HUES64 (cell line): Measurements from ENCODE around the gene MARCHF2.

Source experiments
- H3K27ac ChIP-seq: 2 replicates; pipeline ENCODE4 v1.7.0; 2013; ENCODE audit warnings: low read depth, low read length, inconsistent platforms
- H3K27me3 ChIP-seq: 2 replicates; pipeline ENCODE4 v1.6.1; 2013; ENCODE audit warnings: mild to moderate bottlenecking, low read length; ENCODE audit not compliant: insufficient read depth
- H3K36me3 ChIP-seq: 2 replicates; pipeline ENCODE4 v1.6.1; 2013; ENCODE audit warnings: mild to moderate bottlenecking, low read length; ENCODE audit not compliant: insufficient read depth
- H3K4me1 ChIP-seq: 2 replicates; pipeline ENCODE4 v1.6.1; 2013; ENCODE audit warnings: mild to moderate bottlenecking, low read length, moderate library complexity; ENCODE audit not compliant: insufficient read depth
- H3K4me3 ChIP-seq: 2 replicates; pipeline ENCODE4 v1.5.1; 2013; ENCODE audit warnings: mild to moderate bottlenecking, low read length, moderate library complexity
- H3K9ac ChIP-seq: 2 replicates; pipeline ENCODE4 v1.6.1; 2013; ENCODE audit warnings: mild to moderate bottlenecking, low read depth, low read length
- H3K9me3 ChIP-seq: 2 replicates; pipeline ENCODE4 v1.6.1; 2013; ENCODE audit warnings: low read depth, low read length; ENCODE audit not compliant: insufficient read depth
- WGBS: fragments of 150-250, 120-280 bp; methylation state at CpG from one replicate; pipeline ENCODE4 v1.1.7; 2013; ENCODE audit warnings: missing lambda C conversion rate; 5-methylcytosine and 5-hydroxymethylcytosine counted together

The MARCHF2 gene

DNA sequence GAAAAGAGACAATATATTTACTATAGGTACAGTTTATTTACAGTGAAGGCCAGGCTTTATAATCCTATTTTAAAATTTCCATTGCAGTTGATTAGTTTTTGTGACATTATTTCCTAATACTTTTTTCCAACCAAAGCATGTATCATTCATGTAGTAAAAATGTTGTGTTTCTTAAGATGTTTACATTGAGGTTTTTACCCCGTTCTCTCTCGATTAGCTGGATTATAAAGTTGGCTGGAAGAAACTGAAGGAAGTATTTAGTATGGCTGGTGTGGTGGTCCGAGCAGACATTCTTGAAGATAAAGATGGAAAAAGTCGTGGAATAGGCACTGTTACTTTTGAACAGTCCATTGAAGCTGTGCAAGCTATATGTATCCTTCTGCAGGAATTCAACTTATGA, 52.9 kb downstream of the MARCHF2 start:
- H3K4me3 ChIP-seq, result no peak overlapping the region
- no peaks in the 10 kb centered on the region for H3K27me3 ChIP-seq
- no peak overlapping the region for H3K27ac ChIP-seq
- no peaks in the 10 kb centered on the region for H3K9me3 ChIP-seq
- 95% methylated on average over 4 of the region's 4 CpGs for WGBS
- H3K4me1 ChIP-seq, result peaks cover 13% of the 10 kb centered on the region
- H3K9ac ChIP-seq, result no peak overlapping the region
- H3K36me3 ChIP-seq, result peaks cover 97% of the 10 kb centered on the region

- no peak overlapping the region for H3K9ac ChIP-seq
Observed at GRCh38 chr19:8468124-8468523, 55.0 kb downstream of the MARCHF2 start.

GRCh38 chr19:8468761-8469373, 55.8 kb downstream of the MARCHF2 start:
- Histone ChIP-seq H3K27me3 (no peaks in the 10 kb centered on the region), H3K9me3 (no peaks in the 10 kb centered on the region), H3K27ac (no peak overlapping the region), H3K4me3 (no peak overlapping the region), H3K4me1 (no peaks in the 10 kb centered on the region), H3K9ac (no peak overlapping the region), H3K36me3 (peaks cover 100% of the 10 kb centered on the region)
- WGBS, result 94% methylated on average over 6 of the region's 8 CpGs

More at GRCh38 chr19:8468124-8468523, 55.0 kb downstream of the MARCHF2 start:
- no peaks in the 10 kb centered on the region for H3K27me3 ChIP-seq
- H3K4me3 ChIP-seq, result no peak overlapping the region
- H3K36me3 ChIP-seq, result peaks cover 100% of the 10 kb centered on the region
- H3K4me1 ChIP-seq, result no peaks in the 10 kb centered on the region
- no peaks in the 10 kb centered on the region for H3K9me3 ChIP-seq
- WGBS, result 90% methylated on average over 3 of the region's 3 CpGs
- H3K27ac ChIP-seq, result no peak overlapping the region

GRCh38 chr19:8469613-8470368, 56.7 kb downstream of the MARCHF2 start:
- Histone ChIP-seq H3K27me3 (no peaks in the 10 kb centered on the region), H3K27ac (no peak overlapping the region), H3K9me3 (no peaks in the 10 kb centered on the region), H3K4me1 (no peaks in the 10 kb centered on the region), H3K4me3 (no peak overlapping the region), H3K36me3 (peaks cover 100% of the 10 kb centered on the region), H3K9ac (no peak overlapping the region)
- WGBS, result 95% methylated on average over 13 of the region's 13 CpGs

- H3K9me3 ChIP-seq, result no peaks in the 10 kb centered on the region
- no peaks in the 10 kb centered on the region for H3K27me3 ChIP-seq
- WGBS, result 91% methylated on average over 6 of the region's 6 CpGs
- H3K4me1 ChIP-seq, result no peaks in the 10 kb centered on the region
- no peak overlapping the region for H3K4me3 ChIP-seq
- peaks cover 100% of the 10 kb centered on the region for H3K36me3 ChIP-seq
- no peak overlapping the region for H3K27ac ChIP-seq
- H3K9ac ChIP-seq, result no peak overlapping the region
Observed at GRCh38 chr19:8473648-8474476, 60.8 kb downstream of the MARCHF2 start.

DNA sequence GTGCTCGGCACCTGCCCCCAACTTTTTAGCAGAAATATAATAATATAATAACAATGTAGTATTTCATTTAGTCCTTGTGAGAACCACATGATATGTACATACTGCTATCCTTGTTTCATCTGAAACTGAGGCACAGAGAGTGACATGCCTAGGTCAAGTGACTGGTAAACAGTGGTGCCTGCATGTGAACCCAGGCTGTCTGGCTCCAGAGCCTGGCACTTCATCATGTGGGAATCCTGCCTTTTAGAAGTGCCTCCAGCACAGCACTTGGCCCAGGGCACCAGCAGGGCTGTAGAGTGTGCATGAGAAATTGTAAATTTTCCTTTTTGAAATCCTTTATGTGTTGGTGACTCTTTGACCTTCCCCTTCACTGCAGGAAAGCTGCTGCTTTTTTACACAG, 61.9 kb downstream of the MARCHF2 start:
- Histone ChIP-seq H3K4me3 (no peak overlapping the region), H3K4me1 (no peaks in the 10 kb centered on the region), H3K27me3 (no peaks in the 10 kb centered on the region), H3K27ac (no peak overlapping the region), H3K9me3 (no peaks in the 10 kb centered on the region), H3K36me3 (peaks cover 94% of the 10 kb centered on the region), H3K9ac (no peak overlapping the region)
- no CpG with 5 or more reads among the region's 1 CpG for WGBS

DNA sequence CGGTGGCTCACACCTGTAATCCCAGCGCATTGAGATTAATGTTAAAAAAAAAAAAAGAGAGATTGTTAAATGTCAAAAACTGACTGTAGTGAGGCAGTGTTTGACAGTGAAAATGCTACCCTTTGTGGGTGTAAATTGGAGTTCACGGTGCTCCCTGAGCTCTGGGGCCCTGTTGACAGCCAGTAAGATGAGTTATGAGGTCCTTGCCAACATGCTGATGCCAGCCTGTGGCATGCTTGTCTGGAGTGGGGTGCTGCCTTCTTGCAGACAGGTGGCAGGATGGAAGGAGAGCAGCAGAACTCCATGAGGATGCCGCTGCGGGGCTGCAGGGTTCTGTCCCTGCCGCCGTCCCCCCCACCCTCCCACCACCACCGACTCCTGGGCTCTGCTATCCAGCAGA, 63.4 kb downstream of the MARCHF2 start:
- peaks cover 92% of the 10 kb centered on the region for H3K36me3 ChIP-seq
- 93% methylated on average over 8 of the region's 8 CpGs for WGBS

DNA sequence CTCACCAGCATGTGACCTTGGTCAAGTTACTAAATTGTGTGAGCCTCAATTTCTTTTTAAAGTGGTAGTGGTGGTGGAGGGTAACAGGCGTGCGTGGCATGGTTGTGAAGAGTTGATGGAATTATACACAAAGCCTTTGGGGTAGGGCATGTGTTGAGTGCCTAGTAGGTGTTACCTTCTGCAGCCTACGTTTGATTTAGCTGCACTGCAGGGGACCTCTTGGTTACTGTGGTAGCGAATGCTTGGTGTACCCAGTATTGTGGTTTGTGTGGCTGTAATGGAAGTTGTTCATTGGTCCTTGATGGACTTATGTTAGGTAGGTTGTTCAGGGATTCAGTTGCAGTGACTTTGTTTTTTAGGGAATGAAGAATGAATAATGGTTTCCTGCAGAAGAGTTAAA, 64.8 kb downstream of the MARCHF2 start:
- H3K27me3 ChIP-seq, result no peaks in the 10 kb centered on the region
- peaks cover 90% of the 10 kb centered on the region for H3K36me3 ChIP-seq
- H3K9ac ChIP-seq, result no peak overlapping the region
- no peaks in the 10 kb centered on the region for H3K9me3 ChIP-seq
- 89% methylated on average over 4 of the region's 4 CpGs for WGBS
- H3K4me1 ChIP-seq, result no peaks in the 10 kb centered on the region
- H3K4me3 ChIP-seq, result no peak overlapping the region
- H3K27ac ChIP-seq, result no peak overlapping the region

More for the DNA sequence above, 63.4 kb downstream of the MARCHF2 start:
- Histone ChIP-seq H3K9ac (no peak overlapping the region), H3K4me3 (no peak overlapping the region), H3K4me1 (no peaks in the 10 kb centered on the region), H3K9me3 (no peaks in the 10 kb centered on the region), H3K27me3 (no peaks in the 10 kb centered on the region), H3K27ac (no peak overlapping the region)

DNA sequence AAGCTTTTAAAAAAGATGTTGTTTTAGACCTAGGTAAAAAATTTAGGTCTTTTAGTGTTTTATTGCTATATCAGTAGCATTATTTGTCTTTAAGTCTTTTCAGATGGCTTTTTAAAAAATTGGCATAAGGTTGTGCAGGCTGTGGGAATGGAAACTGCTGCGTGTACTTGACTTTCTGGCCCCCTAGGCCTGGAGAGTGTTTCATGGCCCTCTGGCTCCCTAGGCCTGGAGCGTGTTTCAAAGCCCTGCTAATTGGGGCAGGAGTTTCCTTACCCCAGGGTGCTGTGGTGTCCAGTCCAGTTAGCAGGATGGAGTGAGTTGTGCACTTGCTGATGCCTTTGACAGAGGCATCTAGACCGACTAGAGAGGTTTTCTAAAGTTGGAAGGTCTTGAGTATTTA, 65.5 kb downstream of the MARCHF2 start:
- H3K36me3 ChIP-seq, result peaks cover 90% of the 10 kb centered on the region
- no peaks in the 10 kb centered on the region for H3K27me3 ChIP-seq
- no peak overlapping the region for H3K4me3 ChIP-seq
- WGBS, result 95% methylated on average over 3 of the region's 3 CpGs
- H3K27ac ChIP-seq, result no peak overlapping the region
- no peaks in the 10 kb centered on the region for H3K4me1 ChIP-seq
- H3K9me3 ChIP-seq, result no peaks in the 10 kb centered on the region
- H3K9ac ChIP-seq, result no peak overlapping the region

DNA sequence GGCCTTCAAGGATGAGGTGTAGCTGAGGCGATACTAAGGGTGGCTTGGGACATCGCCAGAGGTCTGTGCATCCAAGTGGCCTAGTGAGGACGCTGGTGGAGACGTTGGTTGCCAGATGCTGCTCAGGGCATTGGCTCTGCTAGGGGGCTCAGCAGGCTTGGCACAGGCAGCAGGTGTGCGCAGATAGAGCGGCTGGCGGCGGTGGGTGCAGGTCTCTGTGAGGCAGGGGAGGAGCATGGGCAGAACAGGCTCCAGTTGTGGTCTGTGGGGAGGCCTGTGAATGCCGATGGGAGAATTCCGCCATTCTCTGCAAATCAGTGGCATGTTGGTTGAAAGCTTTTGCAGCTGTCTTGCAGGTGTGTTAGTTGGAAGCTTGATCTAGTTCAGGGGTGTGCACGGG, 68.1 kb downstream of the MARCHF2 start:
- WGBS, result 96% methylated on average over 11 of the region's 11 CpGs
- H3K4me3 ChIP-seq, result no peak overlapping the region

GRCh38 chr19:8481616-8482015, 68.5 kb downstream of the MARCHF2 start:
- H3K4me3 ChIP-seq, result no peak overlapping the region
- H3K9ac ChIP-seq, result no peak overlapping the region
- H3K4me1 ChIP-seq, result no peaks in the 10 kb centered on the region
- H3K36me3 ChIP-seq, result peaks cover 88% of the 10 kb centered on the region
- H3K27ac ChIP-seq, result no peak overlapping the region
- H3K27me3 ChIP-seq, result no peaks in the 10 kb centered on the region
- 94% methylated on average over 6 of the region's 6 CpGs for WGBS
- H3K9me3 ChIP-seq, result no peaks in the 10 kb centered on the region

More for the DNA sequence above, 68.1 kb downstream of the MARCHF2 start:
- no peak overlapping the region for H3K9ac ChIP-seq
- peaks cover 88% of the 10 kb centered on the region for H3K36me3 ChIP-seq
- H3K27ac ChIP-seq, result no peak overlapping the region
- no peaks in the 10 kb centered on the region for H3K4me1 ChIP-seq
- no peaks in the 10 kb centered on the region for H3K9me3 ChIP-seq
- H3K27me3 ChIP-seq, result no peaks in the 10 kb centered on the region
